Measurements from ENCODE around the gene GAS2L1.

GAS2L1 gene

DNA sequence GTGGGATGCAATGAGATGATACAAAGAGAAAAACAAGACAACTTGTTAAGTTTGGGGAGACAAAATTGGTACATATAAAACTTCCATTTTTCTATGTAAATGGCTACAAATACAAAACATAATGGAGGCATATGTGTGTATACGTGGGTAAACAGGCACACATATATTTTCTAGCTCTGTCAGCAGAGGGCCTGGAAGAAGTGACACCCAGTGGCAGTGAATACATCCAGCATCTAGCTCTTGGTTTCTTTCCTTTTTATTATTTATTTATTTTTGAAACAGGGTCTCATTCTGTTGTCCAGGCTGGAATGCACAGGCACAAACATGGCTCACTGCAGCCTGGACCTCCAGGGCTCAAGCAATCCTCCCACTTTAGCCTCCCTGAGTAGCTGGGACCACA is 14.1 kb downstream of the GAS2L1 start:
- peaks cover 13% of the 10 kb centered on the region for H3K27me3 Mint-ChIP-seq
- H3K36me3 Mint-ChIP-seq (ENCODE audit: low read depth): no peaks in the 10 kb centered on the region

DNA sequence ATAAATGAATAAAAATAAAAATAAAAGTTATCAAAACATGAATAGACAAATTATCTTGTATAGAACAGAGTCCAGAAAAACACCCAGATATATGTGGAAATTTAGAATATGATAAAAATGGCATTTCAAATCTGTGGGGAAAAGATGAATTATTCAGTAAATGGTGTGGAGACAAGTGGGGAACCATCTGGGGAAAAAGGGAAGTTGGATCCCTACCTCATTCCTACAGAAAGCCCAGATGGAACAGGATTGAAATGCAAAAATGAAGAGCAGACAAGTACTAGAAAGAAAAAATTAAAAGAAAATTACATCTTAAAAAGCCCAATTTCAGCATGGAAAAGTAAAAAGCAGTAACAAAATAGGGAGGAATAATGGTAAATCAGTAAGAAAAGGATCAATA is 17.2 kb downstream of the GAS2L1 start:
- no peak for DNase-seq
- no peak overlapping the region for H3K4me3 Mint-ChIP-seq
- no peaks in the 10 kb centered on the region for H3K9me3 Mint-ChIP-seq
- H3K4me1 Mint-ChIP-seq (ENCODE audit: low read depth): no peaks in the 10 kb centered on the region
- no peak overlapping the region for H3K27ac Mint-ChIP-seq
- no peaks in the 10 kb centered on the region for H3K27me3 Mint-ChIP-seq
- H3K36me3 Mint-ChIP-seq (ENCODE audit: low read depth): peaks cover 14% of the 10 kb centered on the region

More for the DNA sequence above, 14.1 kb downstream of the GAS2L1 start:
- H3K9me3 Mint-ChIP-seq: no peaks in the 10 kb centered on the region
- DNase-seq: no peak
- no peak overlapping the region for H3K27ac Mint-ChIP-seq
- H3K4me3 Mint-ChIP-seq: no peak overlapping the region
- no peaks in the 10 kb centered on the region for H3K4me1 Mint-ChIP-seq (ENCODE audit: low read depth)

GRCh38 chr22:29325356-29325755 is 18.9 kb downstream of the GAS2L1 start:
- DNase-seq: no peak
- H3K27me3 Mint-ChIP-seq: no peaks in the 10 kb centered on the region
- no peak overlapping the region for H3K4me3 Mint-ChIP-seq
- no peaks in the 10 kb centered on the region for H3K9me3 Mint-ChIP-seq
- peaks cover 30% of the 10 kb centered on the region for H3K36me3 Mint-ChIP-seq (ENCODE audit: low read depth)
- H3K4me1 Mint-ChIP-seq (ENCODE audit: low read depth): no peaks in the 10 kb centered on the region
- no peak overlapping the region for H3K27ac Mint-ChIP-seq

- Mint-ChIP-seq H3K4me1 (ENCODE audit: low read depth) (no peaks in the 10 kb centered on the region), H3K9me3 (no peaks in the 10 kb centered on the region), H3K36me3 (ENCODE audit: low read depth) (peaks cover 34% of the 10 kb centered on the region), H3K27me3 (no peaks in the 10 kb centered on the region), H3K27ac (no peak overlapping the region), H3K4me3 (no peak overlapping the region)
- DNase-seq: no peak
Measured at GRCh38 chr22:29325785-29326315, 19.4 kb downstream of the GAS2L1 start.

- H3K27ac Mint-ChIP-seq: no peak overlapping the region
- no peak for DNase-seq
- peaks cover 40% of the 10 kb centered on the region for H3K36me3 Mint-ChIP-seq (ENCODE audit: low read depth)
- no peaks in the 10 kb centered on the region for H3K9me3 Mint-ChIP-seq
- no peak overlapping the region for H3K4me3 Mint-ChIP-seq
- H3K4me1 Mint-ChIP-seq (ENCODE audit: low read depth): no peaks in the 10 kb centered on the region
- H3K27me3 Mint-ChIP-seq: no peaks in the 10 kb centered on the region
Measured at GRCh38 chr22:29326481-29326880, 20.0 kb downstream of the GAS2L1 start.

DNA sequence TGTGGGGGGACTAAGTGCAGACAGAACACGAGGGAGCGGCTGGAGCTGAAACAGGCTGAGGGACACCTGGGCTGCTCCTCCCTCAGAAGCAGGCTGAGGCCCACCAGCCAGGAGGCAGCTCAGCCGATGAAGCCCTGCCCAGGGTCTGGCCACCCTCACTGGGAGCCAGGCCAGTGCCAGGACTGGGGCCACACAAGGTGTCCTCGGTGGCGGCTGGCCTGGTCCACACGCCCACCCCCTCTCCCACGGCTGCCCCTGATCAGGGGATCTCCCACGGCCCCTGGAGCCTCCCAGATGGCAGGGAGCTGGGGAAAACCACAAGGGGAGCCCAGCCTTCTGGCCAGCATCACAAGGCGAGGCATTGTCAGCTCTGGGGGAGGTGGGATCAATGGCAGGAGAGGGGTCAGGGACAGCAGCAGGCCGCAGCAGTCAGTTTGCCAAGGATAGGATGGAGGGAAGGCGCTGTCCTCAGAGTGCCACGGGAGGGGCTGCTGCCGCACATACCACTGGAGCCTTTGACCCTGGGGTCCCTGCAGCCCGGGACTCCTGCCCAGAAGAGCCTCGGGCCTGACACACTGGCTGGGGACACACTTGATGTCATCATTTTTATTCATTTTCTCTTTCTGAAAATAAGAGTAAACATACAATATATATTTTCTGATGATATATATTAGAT is 20.8 kb downstream of the GAS2L1 start:
- Mint-ChIP-seq H3K27me3 (no peaks in the 10 kb centered on the region), H3K9me3 (no peaks in the 10 kb centered on the region), H3K4me1 (ENCODE audit: low read depth) (no peaks in the 10 kb centered on the region), H3K4me3 (no peak overlapping the region), H3K36me3 (ENCODE audit: low read depth) (peaks cover 48% of the 10 kb centered on the region), H3K27ac (no peak overlapping the region)
- DNase-seq: no peak

DNA sequence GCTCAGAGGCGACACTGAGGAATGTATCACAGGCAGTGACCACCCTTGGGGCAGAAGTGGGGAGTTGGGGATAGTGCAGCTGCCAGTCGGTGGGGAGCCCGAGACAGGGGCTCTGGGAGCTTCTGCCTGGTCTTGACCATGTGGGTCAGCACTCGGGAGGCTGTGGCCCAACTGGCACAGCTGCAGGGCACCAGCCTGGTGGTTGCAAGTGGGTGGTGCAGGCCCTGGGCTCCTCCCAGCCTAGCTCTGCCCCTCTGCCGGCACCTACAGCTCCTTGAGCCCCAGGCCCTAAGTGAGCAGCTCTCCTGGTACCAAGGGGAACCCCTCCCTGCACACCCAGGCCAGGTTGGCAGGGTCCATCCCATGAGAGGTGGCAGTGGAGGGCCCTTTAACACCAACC is 21.6 kb downstream of the GAS2L1 start:
- Mint-ChIP-seq H3K4me1 (ENCODE audit: low read depth) (no peaks in the 10 kb centered on the region), H3K9me3 (no peaks in the 10 kb centered on the region), H3K27me3 (no peaks in the 10 kb centered on the region), H3K4me3 (no peak overlapping the region), H3K36me3 (ENCODE audit: low read depth) (peaks cover 52% of the 10 kb centered on the region), H3K27ac (no peak overlapping the region)
- DNase-seq: no peak

GRCh38 chr22:29328566-29329500 is 22.4 kb downstream of the GAS2L1 start:
- Mint-ChIP-seq H3K4me3 (no peak overlapping the region), H3K9me3 (no peaks in the 10 kb centered on the region), H3K27ac (no peak overlapping the region), H3K36me3 (ENCODE audit: low read depth) (peaks cover 60% of the 10 kb centered on the region), H3K4me1 (ENCODE audit: low read depth) (no peaks in the 10 kb centered on the region), H3K27me3 (no peaks in the 10 kb centered on the region)
- no peak for DNase-seq

DNA sequence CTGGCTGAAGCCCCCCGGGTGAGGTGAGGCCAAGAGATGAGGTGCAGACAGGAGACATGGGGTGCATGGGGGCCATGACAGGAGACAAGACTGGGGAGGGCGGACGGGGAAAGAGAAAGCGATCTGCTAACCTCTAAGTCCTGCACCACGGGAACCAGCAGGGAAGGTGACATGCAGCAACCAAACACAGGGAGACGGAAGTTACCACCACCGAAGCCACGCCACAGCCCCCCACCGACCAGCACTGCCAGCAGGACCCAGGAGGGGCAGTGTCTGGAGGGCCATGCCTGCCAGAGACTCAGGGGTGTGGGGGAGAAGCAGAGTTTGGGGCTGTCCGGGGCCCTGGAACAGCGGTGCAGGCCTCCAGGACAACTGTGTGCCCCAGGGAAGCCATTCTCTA is 23.1 kb downstream of the GAS2L1 start:
- DNase-seq: no peak
- no peaks in the 10 kb centered on the region for H3K9me3 Mint-ChIP-seq
- H3K4me1 Mint-ChIP-seq (ENCODE audit: low read depth): no peaks in the 10 kb centered on the region
- peaks cover 67% of the 10 kb centered on the region for H3K36me3 Mint-ChIP-seq (ENCODE audit: low read depth)
- no peaks in the 10 kb centered on the region for H3K27me3 Mint-ChIP-seq
- no peak overlapping the region for H3K27ac Mint-ChIP-seq
- H3K4me3 Mint-ChIP-seq: no peak overlapping the region

DNA sequence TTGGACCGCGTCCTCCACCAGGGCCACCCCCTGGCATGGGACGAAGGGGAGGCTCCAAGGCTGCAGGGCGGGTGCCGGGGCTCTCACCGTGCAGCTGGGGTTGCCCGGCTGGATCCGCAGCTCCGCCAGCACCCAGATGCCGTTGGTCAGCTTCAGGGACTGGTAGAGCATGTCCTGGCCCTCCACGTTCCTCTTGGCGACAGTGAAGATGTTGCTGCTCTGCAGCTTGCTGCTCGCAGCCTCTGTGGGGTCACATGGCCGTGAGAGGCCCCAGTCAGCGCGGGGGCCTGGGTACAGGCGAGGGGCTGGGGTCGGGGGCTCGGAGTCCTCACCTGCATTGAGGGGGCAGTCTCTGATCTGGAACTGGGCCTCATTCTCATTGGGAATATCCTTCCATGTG is 23.8 kb downstream of the GAS2L1 start:
- no peak for DNase-seq
- no peaks in the 10 kb centered on the region for H3K27me3 Mint-ChIP-seq
- no peaks in the 10 kb centered on the region for H3K4me1 Mint-ChIP-seq (ENCODE audit: low read depth)
- H3K9me3 Mint-ChIP-seq: no peaks in the 10 kb centered on the region
- H3K36me3 Mint-ChIP-seq (ENCODE audit: low read depth): peaks cover 74% of the 10 kb centered on the region
- no peak overlapping the region for H3K4me3 Mint-ChIP-seq
- H3K27ac Mint-ChIP-seq: no peak overlapping the region

GRCh38 chr22:29330753-29331152 is 24.3 kb downstream of the GAS2L1 start:
- Mint-ChIP-seq H3K4me1 (ENCODE audit: low read depth) (no peaks in the 10 kb centered on the region), H3K36me3 (ENCODE audit: low read depth) (peaks cover 79% of the 10 kb centered on the region), H3K9me3 (no peaks in the 10 kb centered on the region), H3K4me3 (no peak overlapping the region), H3K27ac (no peak overlapping the region), H3K27me3 (no peaks in the 10 kb centered on the region)
- no peak for DNase-seq

- Mint-ChIP-seq H3K4me3 (no peak overlapping the region), H3K4me1 (ENCODE audit: low read depth) (no peaks in the 10 kb centered on the region), H3K27me3 (no peaks in the 10 kb centered on the region), H3K9me3 (no peaks in the 10 kb centered on the region), H3K27ac (no peak overlapping the region), H3K36me3 (ENCODE audit: low read depth) (peaks cover 83% of the 10 kb centered on the region)
- no peak for DNase-seq
Measured at GRCh38 chr22:29331213-29331612, 24.8 kb downstream of the GAS2L1 start.

DNA sequence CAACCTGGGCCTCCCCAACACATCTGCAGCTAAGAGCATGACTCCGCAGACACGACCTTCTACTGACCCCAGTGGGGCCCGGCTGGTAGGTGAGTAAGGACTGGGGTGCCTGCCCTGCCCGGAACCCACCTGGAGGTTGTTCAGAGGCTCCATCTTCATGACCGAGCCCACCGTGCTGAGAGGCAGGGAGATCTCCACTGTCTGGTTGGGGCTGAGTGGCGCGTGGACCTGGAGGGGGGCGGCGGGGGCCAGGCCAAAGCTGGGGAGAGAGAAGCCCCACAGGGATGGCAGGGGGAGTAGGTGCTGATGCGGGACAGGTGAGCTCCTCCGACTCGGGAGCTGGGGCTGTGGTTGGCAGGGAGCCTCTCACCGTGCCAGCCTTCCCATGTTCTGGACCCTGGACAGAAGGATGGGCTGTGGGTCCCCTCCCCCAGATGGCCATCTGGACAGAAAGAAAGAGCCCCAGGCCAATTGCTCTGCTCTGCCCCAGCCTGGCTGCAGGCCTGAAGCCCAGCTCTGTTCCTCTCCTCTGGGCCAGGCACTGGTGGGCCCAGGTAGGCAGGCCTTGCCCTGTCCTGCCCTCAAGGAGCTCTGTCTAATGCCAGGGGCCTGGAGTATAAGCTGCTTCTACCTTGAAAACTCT is 25.3 kb downstream of the GAS2L1 start:
- Mint-ChIP-seq H3K4me1 (ENCODE audit: low read depth) (no peaks in the 10 kb centered on the region), H3K27me3 (no peaks in the 10 kb centered on the region), H3K36me3 (ENCODE audit: low read depth) (peaks cover 84% of the 10 kb centered on the region), H3K4me3 (no peak overlapping the region), H3K9me3 (no peaks in the 10 kb centered on the region), H3K27ac (no peak overlapping the region)
- no peak for DNase-seq

GRCh38 chr22:29332886-29333496 is 26.5 kb downstream of the GAS2L1 start:
- Mint-ChIP-seq H3K36me3 (ENCODE audit: low read depth) (peaks cover 91% of the 10 kb centered on the region), H3K4me1 (ENCODE audit: low read depth) (no peaks in the 10 kb centered on the region), H3K9me3 (no peaks in the 10 kb centered on the region), H3K27me3 (no peaks in the 10 kb centered on the region), H3K27ac (no peak overlapping the region), H3K4me3 (no peak overlapping the region)
- no peak for DNase-seq
